NT2/D1 (cell line): ENCODE data around the gene ZFR2.

Source experiments
- YY1 ChIP-seq: IDR thresholded peaks from 2 replicates; pipeline ENCODE4 v1.6.1; 2011; ENCODE audit not compliant: insufficient read length, insufficient read depth
- ZNF274 ChIP-seq: IDR thresholded peaks from 2 replicates; pipeline ENCODE4 v1.6.1; 2011; ENCODE audit warnings: mild to moderate bottlenecking, low read depth, low read length

- TF ChIP-seq YY1 (no peak), ZNF274 (no peak)
Measured at GRCh38 chr19:3774621-3775373, 94.0 kb downstream of the ZFR2 start.
